ENCODE data around the gene PCNX2.

PCNX2 gene

DNA sequence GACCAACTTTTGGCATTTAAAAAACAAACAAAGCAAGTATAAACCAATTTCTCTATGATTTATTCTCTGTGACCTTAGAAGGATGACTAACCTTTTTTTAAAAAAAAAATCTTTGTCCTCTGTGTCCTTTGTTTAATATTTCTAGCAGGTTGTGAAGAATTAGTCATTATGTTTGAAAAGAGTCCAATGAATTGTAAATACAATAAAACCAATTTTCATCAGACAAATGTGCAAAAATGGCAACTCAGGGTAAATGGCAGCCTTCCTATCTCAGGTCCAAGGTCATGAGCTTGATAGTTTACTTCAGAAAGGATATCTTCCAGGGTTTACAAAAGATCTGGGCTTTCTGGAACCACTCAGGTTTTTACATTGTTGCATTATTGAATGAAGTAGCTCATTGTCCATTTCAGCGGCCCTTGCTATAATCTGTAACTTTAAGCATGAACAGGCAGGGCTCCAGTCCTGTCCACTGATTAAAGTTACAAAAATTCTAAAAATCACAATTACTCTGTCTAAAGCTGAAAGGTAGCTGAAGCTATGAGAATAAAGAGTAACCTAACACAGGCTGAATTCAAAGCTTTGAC is 20.3 kb upstream of the PCNX2 start:
- no peak for DNase-seq (ENCODE audit: low spot score)

- DNase-seq (ENCODE audit: low spot score) = no peak
These were observed 18.1 kb upstream of the PCNX2 start for GRCh38 chr1:233313434-233314155.

DNA sequence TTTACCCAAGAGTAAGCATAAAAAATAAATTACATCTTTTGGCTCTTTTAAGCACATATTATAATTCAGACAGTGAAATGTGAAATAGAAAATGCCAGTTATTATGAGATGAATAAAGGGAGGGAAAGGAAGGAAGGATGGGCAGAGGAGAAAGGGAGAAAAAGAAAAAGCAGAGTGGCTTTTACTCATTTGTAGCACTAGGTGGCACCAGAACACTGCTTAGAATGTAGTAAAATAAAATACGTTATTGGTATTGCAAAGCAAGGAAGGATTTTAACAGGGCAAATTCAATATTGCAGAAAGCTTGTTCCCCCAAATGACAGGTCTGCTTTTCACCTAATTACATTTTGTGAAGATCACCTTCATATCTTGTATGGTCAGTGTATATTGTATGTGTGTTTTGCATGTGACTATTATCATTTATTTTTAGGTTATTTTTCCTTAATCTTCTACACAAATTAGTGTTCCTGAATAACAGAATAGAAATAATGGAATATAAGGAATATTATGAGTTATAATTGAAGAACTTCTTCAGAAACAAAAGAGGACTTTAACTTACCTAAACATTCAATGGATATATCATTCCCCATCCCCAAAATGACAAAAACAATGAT is 9.1 kb upstream of the PCNX2 start:
- DNase-seq (ENCODE audit: low spot score) = no peak

- DNase-seq (ENCODE audit: low spot score) = no peak
These were observed 4.8 kb upstream of the PCNX2 start for GRCh38 chr1:233300326-233300725.

DNA sequence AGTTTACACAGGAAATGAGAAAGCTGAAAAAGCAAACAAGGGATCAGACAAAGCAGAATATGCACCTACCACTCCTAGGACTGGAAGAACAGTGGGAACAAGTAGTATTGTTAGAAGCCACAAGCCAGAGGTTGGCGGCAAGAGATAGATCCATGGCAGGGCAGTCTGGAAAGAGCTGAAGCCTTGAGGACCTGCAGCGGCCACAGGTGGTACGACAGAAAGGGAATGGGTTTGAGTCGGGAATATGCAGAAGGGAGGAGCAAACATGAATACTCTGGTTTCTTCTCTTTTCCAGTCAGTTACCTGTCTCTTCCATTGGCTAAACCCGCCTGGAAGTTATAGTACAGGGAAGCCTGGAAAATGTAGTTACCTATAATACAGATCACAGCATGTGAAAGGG is 3.9 kb upstream of the PCNX2 start:
- no peak for DNase-seq (ENCODE audit: low spot score)

- DNase-seq (ENCODE audit: low spot score) = no peak
These were observed 424 bp upstream of the PCNX2 start for GRCh38 chr1:233295975-233296322.

GRCh38 chr1:233294913-233295236 is 650 bp downstream of the PCNX2 start:
- peak; percentile 6 for DNase-seq (ENCODE audit: low spot score)

DNA sequence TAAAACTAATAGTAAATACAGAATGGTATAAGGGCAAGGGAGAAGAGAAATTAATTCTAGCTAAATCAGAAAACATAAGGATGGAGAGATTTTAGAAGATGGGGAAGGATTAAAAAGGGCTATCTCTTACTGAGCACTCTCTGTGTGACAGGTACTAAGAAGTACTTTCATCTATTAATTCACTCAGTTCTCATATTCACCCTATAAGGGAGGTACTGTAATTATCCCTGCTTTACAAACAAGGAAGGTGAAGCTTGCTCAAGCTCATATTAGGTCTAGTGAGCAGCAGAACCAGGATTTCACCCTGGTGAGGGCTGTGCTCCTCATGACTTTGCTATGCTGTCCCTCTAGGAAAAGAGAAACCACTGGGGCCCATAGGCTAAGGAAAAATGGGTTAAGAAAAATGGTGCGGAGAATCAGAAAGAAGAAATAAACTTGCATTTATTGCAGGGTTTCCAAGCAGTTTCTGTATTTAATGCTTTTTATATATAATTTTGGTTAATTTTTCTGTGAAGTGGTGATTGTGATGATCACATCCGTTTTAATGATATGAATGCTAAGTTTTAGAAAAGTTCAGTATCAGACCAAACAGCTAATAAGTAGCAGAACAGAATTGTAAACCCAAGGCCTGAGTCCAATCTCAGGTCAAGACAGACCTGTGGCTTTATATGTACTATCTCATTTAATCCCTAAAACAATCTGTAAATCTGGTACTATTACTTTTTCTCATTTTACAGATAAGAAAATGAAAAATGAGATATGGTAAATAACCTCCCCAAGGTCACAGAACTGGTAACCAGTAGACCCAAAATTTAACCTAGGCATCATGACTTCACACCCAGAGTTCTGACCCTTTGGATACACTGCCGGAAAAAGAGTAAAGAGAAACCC is 1.7 kb downstream of the PCNX2 start:
- DNase-seq (ENCODE audit: low spot score) = no peak

DNA sequence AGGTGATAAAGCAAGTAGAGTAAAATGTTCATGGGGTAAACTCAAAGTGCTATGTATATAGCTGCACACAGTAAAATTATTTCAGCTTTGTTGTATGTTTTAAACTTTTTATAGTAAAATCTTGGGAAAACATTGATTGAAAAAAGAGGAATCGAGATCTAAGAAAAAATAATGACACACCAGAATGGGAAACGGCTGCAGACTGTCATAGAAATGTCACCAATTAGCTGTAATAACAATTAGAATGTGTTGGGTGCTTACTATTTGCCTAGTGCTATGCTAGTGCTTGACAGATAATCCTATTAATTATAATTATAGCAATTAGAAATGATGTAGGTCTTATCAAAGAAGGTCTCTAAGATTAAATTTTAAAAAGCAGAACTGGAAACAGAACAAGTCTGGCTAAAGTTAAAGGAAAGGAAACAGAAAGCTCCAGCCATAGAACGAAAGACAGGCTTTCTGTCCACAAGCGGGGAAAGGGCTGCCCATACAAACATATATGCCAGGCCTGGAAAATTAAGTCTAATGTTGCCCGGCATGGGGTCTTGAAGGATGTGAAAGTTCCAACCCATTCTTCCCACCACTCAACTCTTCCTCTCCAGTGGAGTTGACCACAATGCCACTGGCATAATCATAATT is 5.0 kb downstream of the PCNX2 start:
- no peak for DNase-seq (ENCODE audit: low spot score)

DNA sequence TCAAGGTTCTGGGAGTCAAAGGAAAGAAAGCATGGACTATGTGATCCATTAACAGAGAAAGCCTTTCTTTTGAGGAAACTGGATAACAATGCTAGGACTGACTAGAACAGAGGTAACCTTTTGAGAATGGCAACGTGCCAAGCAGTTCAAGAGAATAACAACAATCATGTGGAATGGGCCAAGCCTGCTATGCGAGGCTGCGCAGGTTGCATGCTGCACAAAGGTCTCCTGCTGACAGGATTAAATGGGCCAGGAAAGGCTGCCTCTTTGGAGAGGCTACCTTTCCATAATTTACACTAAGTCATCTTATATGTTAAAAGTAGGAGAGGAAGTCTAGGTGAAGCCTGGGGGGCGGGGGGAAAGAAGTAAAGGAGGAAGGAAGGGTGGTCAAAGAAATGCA is 5.8 kb downstream of the PCNX2 start:
- DNase-seq (ENCODE audit: low spot score) = no peak

- DNase-seq (ENCODE audit: low spot score) = no peak
These were observed 13.0 kb downstream of the PCNX2 start for GRCh38 chr1:233282582-233282886.

- DNase-seq (ENCODE audit: low spot score) = no peak
These were observed 13.6 kb downstream of the PCNX2 start for GRCh38 chr1:233281711-233282581.

DNA sequence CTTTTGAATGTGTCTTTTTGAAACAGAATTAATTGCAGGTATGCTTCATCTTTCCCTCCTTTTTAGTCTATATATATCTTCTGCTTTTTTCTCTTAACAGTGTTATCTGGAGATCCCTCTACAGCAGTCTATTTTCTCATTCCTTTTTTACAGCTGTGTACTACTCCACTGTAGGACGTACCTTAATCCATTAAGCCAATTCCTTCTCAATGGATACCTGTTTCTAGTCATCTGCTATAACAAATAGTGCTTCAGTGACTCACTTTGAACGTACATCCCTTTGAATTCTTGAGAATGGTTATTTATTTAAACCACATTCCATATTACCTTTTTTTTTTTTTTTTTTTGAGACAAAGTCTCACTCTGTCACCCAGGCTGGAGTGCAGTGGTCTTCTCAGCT is 15.6 kb downstream of the PCNX2 start:
- no peak for DNase-seq (ENCODE audit: low spot score)

DNA sequence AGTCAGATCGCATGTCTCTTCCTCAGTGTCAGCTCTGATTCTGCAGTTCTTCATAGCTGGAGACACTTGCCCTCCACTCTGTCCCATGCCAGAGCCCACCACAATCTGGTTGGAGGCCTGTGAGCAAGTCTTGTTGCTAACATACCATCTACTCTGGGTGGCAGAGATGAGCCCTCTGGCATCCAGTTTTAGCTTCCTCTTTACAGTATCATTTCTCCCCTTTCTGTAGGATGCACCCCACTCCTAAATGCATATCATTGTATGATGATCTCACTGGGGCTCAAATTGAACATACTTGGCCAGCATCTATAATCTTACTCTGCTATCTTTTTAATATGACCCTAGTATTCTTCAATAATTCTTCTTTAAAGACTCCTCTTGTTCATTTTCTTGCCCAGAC is 16.9 kb downstream of the PCNX2 start:
- no peak for DNase-seq (ENCODE audit: low spot score)

- no peak for DNase-seq (ENCODE audit: low spot score)
These were observed 17.6 kb downstream of the PCNX2 start for GRCh38 chr1:233277637-233278606.

- no peak for DNase-seq (ENCODE audit: low spot score)
These were observed 25.9 kb downstream of the PCNX2 start for GRCh38 chr1:233269656-233270055.

- no peak for DNase-seq (ENCODE audit: low spot score)
These were observed 27.0 kb downstream of the PCNX2 start for GRCh38 chr1:233268389-233269022.

GRCh38 chr1:233261695-233262094 is 33.8 kb downstream of the PCNX2 start:
- no peak for DNase-seq (ENCODE audit: low spot score)

DNA sequence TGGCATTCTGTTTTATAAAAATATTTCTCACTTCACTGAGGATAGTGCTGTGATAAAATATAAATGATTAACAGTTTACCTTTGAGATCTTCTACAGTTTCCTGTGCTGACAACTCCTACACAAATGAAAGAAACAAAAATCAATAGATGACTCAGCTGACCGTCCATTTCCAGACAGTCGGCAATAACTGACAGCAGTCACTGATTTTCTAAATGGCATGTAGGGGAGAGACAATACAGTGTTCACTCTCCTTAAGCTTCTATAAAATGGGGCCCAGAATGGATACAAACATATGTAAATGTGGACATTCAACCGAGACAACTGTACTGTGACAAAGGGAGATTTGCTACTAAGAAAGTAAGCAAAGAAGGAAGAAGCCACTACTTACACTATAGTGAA is 34.3 kb downstream of the PCNX2 start:
- DNase-seq (ENCODE audit: low spot score) = no peak

DNA sequence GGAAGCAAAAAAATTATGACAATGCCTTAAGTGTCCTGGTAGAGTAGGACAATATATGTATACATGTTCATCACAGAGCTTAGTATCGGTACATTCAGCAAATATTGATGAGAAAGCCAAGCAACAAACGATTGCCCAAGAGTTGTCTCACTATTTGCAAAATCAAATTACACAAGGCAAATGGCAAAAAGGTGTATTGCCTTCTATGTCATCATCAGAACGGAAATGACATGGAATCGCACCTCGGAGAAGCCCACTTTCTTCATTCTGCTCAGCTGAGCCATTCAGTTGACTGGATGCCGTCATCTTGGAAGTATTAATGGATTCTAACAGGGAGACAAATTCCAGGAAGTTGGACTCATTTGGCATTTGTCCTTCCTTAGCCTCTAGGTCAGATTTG is 37.7 kb downstream of the PCNX2 start:
- no peak for DNase-seq (ENCODE audit: low spot score)
